Skeletal muscle satellite cell (primary cell): ENCODE results near the gene DNAJA4.

Source experiments
- H3K27me3 ChIP-seq: 2 replicates; pipeline ENCODE4 v1.7.0; 2013; ENCODE audit warnings: low read length; ENCODE audit not compliant: control insufficient read depth, insufficient read depth
- H3K36me3 ChIP-seq: 2 replicates; pipeline ENCODE4 v1.7.0; 2013; ENCODE audit warnings: mild to moderate bottlenecking, control low read depth, low read length; ENCODE audit not compliant: insufficient read depth
- H3K4me1 ChIP-seq: 2 replicates; pipeline ENCODE4 v1.7.0; 2013; ENCODE audit warnings: low read length; ENCODE audit not compliant: control insufficient read depth, insufficient read depth
- H3K4me2 ChIP-seq: 2 replicates; pipeline ENCODE4 v1.7.0; 2013; ENCODE audit warnings: mild to moderate bottlenecking, low read length
- H3K4me3 ChIP-seq: 2 replicates; pipeline ENCODE4 v1.7.0; 2013; ENCODE audit warnings: low read length
- H3K9ac ChIP-seq: 2 replicates; pipeline ENCODE4 v1.7.0; 2013; ENCODE audit warnings: mild to moderate bottlenecking, low read depth, low read length, moderate library complexity
- H3K9me3 ChIP-seq: replicated peaks from 2 replicates; pipeline ENCODE4 v1.7.0; 2013; ENCODE audit warnings: mild to moderate bottlenecking, control low read depth, low read length

Gene DNAJA4

GRCh38 chr15:78284758-78285157 is 20.4 kb downstream of the DNAJA4 start:
- Histone ChIP-seq H3K36me3 (peaks cover 32% of the 10 kb centered on the region), H3K4me3 (no peak overlapping the region), H3K27me3 (no peaks in the 10 kb centered on the region), H3K4me2 (no peak overlapping the region), H3K9me3 (no peaks in the 10 kb centered on the region), H3K4me1 (peaks cover 3% of the 10 kb centered on the region), H3K9ac (no peak overlapping the region)

GRCh38 chr15:78290222-78290621 is 25.9 kb downstream of the DNAJA4 start:
- peaks cover 40% of the 10 kb centered on the region for H3K36me3 ChIP-seq
- H3K27me3 ChIP-seq = no peaks in the 10 kb centered on the region

GRCh38 chr15:78291052-78291451 is 26.7 kb downstream of the DNAJA4 start:
- no peaks in the 10 kb centered on the region for H3K27me3 ChIP-seq
- H3K4me2 ChIP-seq = no peak overlapping the region
- H3K9me3 ChIP-seq = no peaks in the 10 kb centered on the region
- H3K4me3 ChIP-seq = no peak overlapping the region
- H3K9ac ChIP-seq = no peak overlapping the region
- H3K4me1 ChIP-seq = no peaks in the 10 kb centered on the region
- H3K36me3 ChIP-seq = peaks cover 38% of the 10 kb centered on the region

More at GRCh38 chr15:78290222-78290621, 25.9 kb downstream of the DNAJA4 start:
- Histone ChIP-seq H3K4me1 (no peaks in the 10 kb centered on the region), H3K9me3 (no peaks in the 10 kb centered on the region), H3K4me3 (no peak overlapping the region), H3K9ac (no peak overlapping the region), H3K4me2 (no peak overlapping the region)

- no peaks in the 10 kb centered on the region for H3K4me1 ChIP-seq
- H3K4me3 ChIP-seq = no peak overlapping the region
- H3K36me3 ChIP-seq = peaks cover 34% of the 10 kb centered on the region
- no peaks in the 10 kb centered on the region for H3K27me3 ChIP-seq
- no peak overlapping the region for H3K9ac ChIP-seq
- no peaks in the 10 kb centered on the region for H3K9me3 ChIP-seq
- H3K4me2 ChIP-seq = no peak overlapping the region
Observed at GRCh38 chr15:78291698-78292097, 27.3 kb downstream of the DNAJA4 start.

- Histone ChIP-seq H3K4me3 (no peak overlapping the region), H3K4me2 (no peak overlapping the region), H3K9me3 (no peaks in the 10 kb centered on the region), H3K27me3 (no peaks in the 10 kb centered on the region), H3K9ac (no peak overlapping the region), H3K36me3 (peaks cover 30% of the 10 kb centered on the region), H3K4me1 (no peaks in the 10 kb centered on the region)
Observed at GRCh38 chr15:78292219-78292618, 27.9 kb downstream of the DNAJA4 start.

GRCh38 chr15:78299101-78299930 is 35.0 kb downstream of the DNAJA4 start, which contains the start of gene SKIC8:
SKIC8 (minus strand) TSS chr15:78299609; CDS start chr15:78295686, 3,923 bp downstream.
- no peaks in the 10 kb centered on the region for H3K9me3 ChIP-seq
- H3K4me1 ChIP-seq = peaks cover 22% of the 10 kb centered on the region
- peak within 1 kb of the TSS; percentile 88 for H3K4me3 ChIP-seq
- peaks cover 2% of the 10 kb centered on the region for H3K36me3 ChIP-seq
- H3K4me2 ChIP-seq = peak within 1 kb of the TSS; percentile 88
- peak within 1 kb of the TSS; percentile 91 for H3K9ac ChIP-seq
- H3K27me3 ChIP-seq = peaks cover 2% of the 10 kb centered on the region

GRCh38 chr15:78301326-78301725 is 37.0 kb downstream of the DNAJA4 start:
- Histone ChIP-seq H3K9me3 (no peaks in the 10 kb centered on the region), H3K4me2 (peak overlapping the region; percentile 26), H3K27me3 (peaks cover 8% of the 10 kb centered on the region), H3K9ac (no peak overlapping the region), H3K4me1 (peaks cover 34% of the 10 kb centered on the region), H3K4me3 (no peak overlapping the region), H3K36me3 (no peaks in the 10 kb centered on the region)

GRCh38 chr15:78301828-78302227 is 37.5 kb downstream of the DNAJA4 start:
- H3K4me1 ChIP-seq = peaks cover 38% of the 10 kb centered on the region
- H3K4me3 ChIP-seq = no peak overlapping the region

GRCh38 chr15:78302579-78303312 is 38.4 kb downstream of the DNAJA4 start:
- no peaks in the 10 kb centered on the region for H3K9me3 ChIP-seq
- H3K4me2 ChIP-seq = peak overlapping the region; percentile 26
- peaks cover 38% of the 10 kb centered on the region for H3K4me1 ChIP-seq
- peaks cover 8% of the 10 kb centered on the region for H3K27me3 ChIP-seq
- H3K36me3 ChIP-seq = no peaks in the 10 kb centered on the region
- no peak overlapping the region for H3K9ac ChIP-seq
- no peak overlapping the region for H3K4me3 ChIP-seq

More at GRCh38 chr15:78301828-78302227, 37.5 kb downstream of the DNAJA4 start:
- Histone ChIP-seq H3K4me2 (peak overlapping the region; percentile 26), H3K36me3 (no peaks in the 10 kb centered on the region), H3K27me3 (peaks cover 8% of the 10 kb centered on the region), H3K9ac (no peak overlapping the region), H3K9me3 (no peaks in the 10 kb centered on the region)

- no peaks in the 10 kb centered on the region for H3K9me3 ChIP-seq
- H3K4me3 ChIP-seq = no peak overlapping the region
- H3K36me3 ChIP-seq = no peaks in the 10 kb centered on the region
- H3K27me3 ChIP-seq = peaks cover 22% of the 10 kb centered on the region
- H3K4me2 ChIP-seq = no peak overlapping the region
- H3K4me1 ChIP-seq = peaks cover 34% of the 10 kb centered on the region
- H3K9ac ChIP-seq = no peak overlapping the region
Observed at GRCh38 chr15:78304216-78305066, 40.1 kb downstream of the DNAJA4 start.
